GM18517 (cell line): ENCODE data around the gene MBTPS2.

ENCODE experiments used
- ATAC-seq: cut with Tn5 transposase; IDR thresholded peaks from one replicate; pipeline ENCODE4 v1.9.1; 2021; ENCODE audit warnings: mild to moderate bottlenecking, moderate library complexity; ENCODE audit not compliant: unreplicated experiment

MBTPS2 gene

GRCh38 chrX:21932292-21933002 lies 93.0 kb downstream of the MBTPS2 start:
- ATAC-seq: no peak

- no peak for ATAC-seq
These were observed 93.7 kb downstream of the MBTPS2 start for GRCh38 chrX:21933077-21933476.

GRCh38 chrX:21934414-21934813 lies 95.0 kb downstream of the MBTPS2 start:
- no peak for ATAC-seq
